Neural cell (in vitro differentiated cells): ENCODE data around the gene VAT1L. TPM values are rescaled to one million over a fixed set of nuclear protein-coding genes. Genes with fewer than 3 reads are reported as not detected.

Source experiments
- H2AFZ ChIP-seq: fragments of 200-600, 300-800 bp; sonication (generic), shearing (Covaris generic); 2 replicates; pipeline ENCODE4 v1.6.0; 2014; ENCODE audit warnings: low read depth, mild to moderate bottlenecking, antibody characterized with exemption, low read length, moderate library complexity
- H3F3A ChIP-seq: fragments of 200-600 bp; shearing (Covaris generic); 2 replicates; pipeline ENCODE4 v1.6.1; 2016; ENCODE audit warnings: mild to moderate bottlenecking, moderate library complexity, mixed read lengths, antibody characterized with exemption, low read length; ENCODE audit not compliant: insufficient read depth, poor library complexity, severe bottlenecking
- H3K27ac ChIP-seq: fragments of 200-600, 300-800 bp; sonication (generic), shearing (Covaris generic); 2 replicates; pipeline ENCODE4 v1.5.1; 2014; ENCODE audit warnings: mild to moderate bottlenecking, low read length, moderate library complexity
- H3K27me3 ChIP-seq: fragments of 300-800, 200-600 bp; sonication (generic), shearing (Covaris generic); 2 replicates; pipeline ENCODE4 v1.6.0; 2014; ENCODE audit warnings: mild to moderate bottlenecking, low read depth, low read length, moderate library complexity; ENCODE audit not compliant: insufficient read depth
- H3K36me3 ChIP-seq: fragments of 300-800, 200-600 bp; sonication (generic), shearing (Covaris generic); 2 replicates; pipeline ENCODE4 v1.5.1; 2014; ENCODE audit warnings: mild to moderate bottlenecking, antibody characterized with exemption, low read length, moderate library complexity; ENCODE audit not compliant: insufficient read depth
- H3K4me2 ChIP-seq: fragments of 300-800, 200-600 bp; sonication (generic), shearing (Covaris generic); 2 replicates; pipeline ENCODE4 v1.6.0; 2014; ENCODE audit warnings: mild to moderate bottlenecking, low read length
- H3K4me3 ChIP-seq: fragments of 300-800, 200-600 bp; sonication (generic), shearing (Covaris generic); 2 replicates; pipeline ENCODE4 v1.5.1; 2014; ENCODE audit warnings: mild to moderate bottlenecking, low read length, moderate library complexity
- H3K79me2 ChIP-seq: fragments of 200-600 bp; shearing (Covaris generic); replicated peaks from 2 replicates; pipeline ENCODE4 v1.6.0; 2014; ENCODE audit warnings: mild to moderate bottlenecking, low read length, moderate library complexity; ENCODE audit not compliant: insufficient read depth
- H3K9ac ChIP-seq: fragments of 300-800, 200-600 bp; sonication (generic), shearing (Covaris generic); 2 replicates; pipeline ENCODE4 v1.6.1; 2016; ENCODE audit warnings: mild to moderate bottlenecking, low read length, mixed read lengths
- H3K9me2 ChIP-seq: fragments of 200-600 bp; shearing (Covaris generic); 2 replicates; pipeline ENCODE4 v1.6.1; 2016; ENCODE audit warnings: mild to moderate bottlenecking, low read length, mixed read lengths; ENCODE audit not compliant: insufficient read depth
- H3K9me3 ChIP-seq: fragments of 200-600, 300-800 bp; sonication (generic), shearing (Covaris generic); 2 replicates; pipeline ENCODE4 v1.6.1; 2016; ENCODE audit warnings: mild to moderate bottlenecking, mixed run types, low read length, moderate library complexity, mixed read lengths
- H4K20me1 ChIP-seq: fragments of 200-600 bp; shearing (Covaris generic); 2 replicates; pipeline ENCODE4 v1.6.1; 2016; ENCODE audit warnings: mild to moderate bottlenecking, mixed run types; ENCODE audit not compliant: insufficient read depth
- EP300 ChIP-seq: fragments of 450-650 bp; conservative IDR thresholded peaks from 2 replicates; pipeline ENCODE4 v1.6.1; 2014; ENCODE audit warnings: antibody characterized with exemption, mild to moderate bottlenecking, moderate library complexity; ENCODE audit not compliant: poor library complexity, severe bottlenecking
- EZH2 ChIP-seq: fragments of 200-600, 300-800 bp; shearing (Covaris generic), sonication (generic); IDR thresholded peaks from 2 replicates; pipeline ENCODE4 v1.6.1; 2014; ENCODE audit warnings: antibody characterized with exemption, low read length, borderline replicate concordance, mild to moderate bottlenecking; ENCODE audit not compliant: insufficient read depth, poor library complexity, severe bottlenecking
- MXI1 ChIP-seq: fragments of 450-650 bp; conservative IDR thresholded peaks from 2 replicates; pipeline ENCODE4 v1.6.1; 2014; ENCODE audit warnings: antibody characterized with exemption, mild to moderate bottlenecking; ENCODE audit not compliant: poor library complexity, severe bottlenecking
- POLR2AphosphoS5 ChIP-seq: IDR thresholded peaks from 2 replicates; pipeline ENCODE4 v1.6.1; 2012
- RAD21 ChIP-seq: fragments of 450-650 bp; conservative IDR thresholded peaks from 2 replicates; pipeline ENCODE4 v1.6.1; 2014; ENCODE audit warnings: antibody characterized with exemption, mild to moderate bottlenecking, moderate library complexity
- REST ChIP-seq: IDR thresholded peaks from 2 replicates; pipeline ENCODE4 v1.6.1; 2012; ENCODE audit warnings: borderline replicate concordance
- SMC3 ChIP-seq: fragments of 450-650 bp; conservative IDR thresholded peaks from 2 replicates; pipeline ENCODE4 v1.6.1; 2014; ENCODE audit warnings: antibody characterized with exemption, mild to moderate bottlenecking, moderate library complexity; ENCODE audit not compliant: poor library complexity
- TAF1 ChIP-seq: IDR thresholded peaks from 2 replicates; pipeline ENCODE4 v1.6.1; 2012; ENCODE audit warnings: low read depth
- polyA plus RNA-seq: library from polyadenylated mRNA; depleted of rRNA; stranded (reverse); fragments of >200 nt; gene quantifications from 2 replicates; pipeline ENCODE4 v1.2.3, GENCODE V29; 2014
- TF ChIP-seq, protein P1 (sequence below): fragments of 450-650 bp; IDR thresholded peaks from 2 replicates; pipeline ENCODE4 v1.5.1; 2014; ENCODE audit warnings: antibody characterized with exemption, mild to moderate bottlenecking, moderate library complexity; ENCODE audit not compliant: poor library complexity, severe bottlenecking

VAT1L gene
- polyA plus RNA-seq, 1 donor from 2014 or later, result 54.5 TPM

DNA sequence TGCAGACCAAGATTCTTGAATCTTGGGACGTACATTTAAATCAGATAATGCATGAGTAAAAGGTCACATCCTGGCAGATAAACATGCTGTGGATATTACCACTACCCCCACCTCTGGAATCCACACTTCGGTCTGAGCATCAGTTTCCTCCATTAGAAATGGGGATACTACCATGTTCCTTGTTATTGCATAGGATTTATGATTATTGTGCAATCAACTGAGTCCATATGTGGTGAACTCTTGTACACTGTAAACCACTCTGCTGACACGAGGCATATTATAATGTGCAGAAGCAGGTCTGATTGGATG lies 108.7 kb downstream of the VAT1L start:
- H3K79me2 ChIP-seq, result no peaks in the 10 kb centered on the region
- TF ChIP-seq SMC3, result no peak
- no peak for TF ChIP-seq REST
- no peak for TF ChIP-seq TAF1
- no peak for TF ChIP-seq MXI1
- TF ChIP-seq, protein P1, sequence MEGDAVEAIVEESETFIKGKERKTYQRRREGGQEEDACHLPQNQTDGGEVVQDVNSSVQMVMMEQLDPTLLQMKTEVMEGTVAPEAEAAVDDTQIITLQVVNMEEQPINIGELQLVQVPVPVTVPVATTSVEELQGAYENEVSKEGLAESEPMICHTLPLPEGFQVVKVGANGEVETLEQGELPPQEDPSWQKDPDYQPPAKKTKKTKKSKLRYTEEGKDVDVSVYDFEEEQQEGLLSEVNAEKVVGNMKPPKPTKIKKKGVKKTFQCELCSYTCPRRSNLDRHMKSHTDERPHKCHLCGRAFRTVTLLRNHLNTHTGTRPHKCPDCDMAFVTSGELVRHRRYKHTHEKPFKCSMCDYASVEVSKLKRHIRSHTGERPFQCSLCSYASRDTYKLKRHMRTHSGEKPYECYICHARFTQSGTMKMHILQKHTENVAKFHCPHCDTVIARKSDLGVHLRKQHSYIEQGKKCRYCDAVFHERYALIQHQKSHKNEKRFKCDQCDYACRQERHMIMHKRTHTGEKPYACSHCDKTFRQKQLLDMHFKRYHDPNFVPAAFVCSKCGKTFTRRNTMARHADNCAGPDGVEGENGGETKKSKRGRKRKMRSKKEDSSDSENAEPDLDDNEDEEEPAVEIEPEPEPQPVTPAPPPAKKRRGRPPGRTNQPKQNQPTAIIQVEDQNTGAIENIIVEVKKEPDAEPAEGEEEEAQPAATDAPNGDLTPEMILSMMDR, result no peak
- TF ChIP-seq EP300, result no peak
- TF ChIP-seq RAD21, result no peak
- no peak for TF ChIP-seq EZH2
- no peak for TF ChIP-seq POLR2AphosphoS5
- peak overlapping the region; percentile 73 for H3K27ac ChIP-seq
- H3K36me3 ChIP-seq, result no peaks in the 10 kb centered on the region
- no peak overlapping the region for H3K4me3 ChIP-seq
- peaks cover 6% of the 10 kb centered on the region for H3F3A ChIP-seq
- H4K20me1 ChIP-seq, result no peaks in the 10 kb centered on the region
- no peaks in the 10 kb centered on the region for H3K9me3 ChIP-seq
- peak overlapping the region; percentile 20 for H3K9ac ChIP-seq
- H3K27me3 ChIP-seq, result no peaks in the 10 kb centered on the region
- H3K4me2 ChIP-seq, result no peak overlapping the region
- no peak overlapping the region for H2AFZ ChIP-seq
- H3K9me2 ChIP-seq, result no peaks in the 10 kb centered on the region

GRCh38 chr16:77897831-77898605 lies 109.7 kb downstream of the VAT1L start:
- Histone ChIP-seq H3K79me2 (no peaks in the 10 kb centered on the region), H3K27me3 (no peaks in the 10 kb centered on the region), H2AFZ (no peak overlapping the region), H4K20me1 (no peaks in the 10 kb centered on the region), H3K4me3 (no peak overlapping the region), H3K27ac (no peak overlapping the region), H3K36me3 (no peaks in the 10 kb centered on the region), H3K9ac (no peak overlapping the region), H3F3A (peaks cover 6% of the 10 kb centered on the region), H3K9me2 (no peaks in the 10 kb centered on the region), H3K4me2 (no peak overlapping the region), H3K9me3 (no peaks in the 10 kb centered on the region)
- TF ChIP-seq MXI1 (no peak), EP300 (no peak)
